Adrenal gland (tissue), 12 donors: ENCODE data around the gene PKP4. TPM values are rescaled to one million over a fixed set of nuclear protein-coding genes. Genes with fewer than 3 reads are reported as not detected.

Experiments
- DNase-seq, 7 donors: peaks; one replicate each; pipeline ENCODE4 v3.0.0-alpha.2; 2019 to 2020
- H3K27ac ChIP-seq, 5 donors: fragments of 200-600 bp; sonication (generic) in 4 of 5; 1 replicate in 3 of 5; 2 replicates in 2 of 5; pipeline versions ENCODE4 v1.5.1 to v1.8.0; 2016 to 2020; ENCODE audit warnings: mild to moderate bottlenecking in 1 of 5
- H3K27me3 ChIP-seq: fragments of 200-600 bp; 2 replicates; pipeline ENCODE4 v1.8.0; 2021
- H3K36me3 ChIP-seq, 2 donors: fragments of 200-600 bp; replicated peaks in 1 of 2; 1 replicate in 1 of 2; 2 replicates in 1 of 2; pipeline versions ENCODE4 v1.5.1 to v1.8.0; 2018 to 2022
- H3K4me1 ChIP-seq, 2 donors: fragments of 200-600 bp; replicated peaks in 1 of 2; 1 replicate in 1 of 2; 2 replicates in 1 of 2; pipeline versions ENCODE4 v1.5.1 to v1.8.0; 2018 to 2021
- H3K4me3 ChIP-seq, 4 donors: fragments of 200-600 bp; sonication (generic) in 3 of 4; one replicate each; pipeline ENCODE4 v1.5.1; 2016 to 2018
- H3K9me3 ChIP-seq, 3 donors: fragments of 200-600 bp; sonication (generic) in 1 of 3; replicated peaks in 1 of 3; 1 replicate in 2 of 3; 2 replicates in 1 of 3; pipeline versions ENCODE4 v1.5.1 to v1.8.0; 2016 to 2021
- CTCF ChIP-seq, 6 experiments: fragments of 450-650 bp in 4 of 6; fragments of 200-600 bp in 2 of 6; sonication (generic) in 1 of 6; IDR thresholded peaks; 1 replicate in 5 of 6; 2 replicates in 1 of 6; pipeline versions ENCODE4 v1.5.1 to v1.8.0; 2016 to 2021; ENCODE audit warnings: antibody characterized with exemption in 6 of 6, mild to moderate bottlenecking in 2 of 6, moderate library complexity in 1 of 6
- POLR2A ChIP-seq, 2 donors: fragments of 450-650 bp; IDR thresholded peaks; one replicate each; pipeline ENCODE4 v1.6.1; 2017; ENCODE audit warnings: antibody characterized with exemption in 2 of 2, mild to moderate bottlenecking in 2 of 2, moderate library complexity in 1 of 2
- WGBS, 4 donors: extraction: QIAGEN DNeasy Blood & Tissue Kit in 2 of 4; methylation state at CpG; one replicate each; pipeline versions ENCODE4 v1.1.5 to v1.1.7; 2013 to 2017; 5-methylcytosine and 5-hydroxymethylcytosine counted together
- intact Hi-C, 2 donors: fragments of 100-400 bp; cut with DNase I; formaldehyde crosslinking; loops; one replicate each; pipeline versions ENCODE4 v1.14.1 to v1.15.0; 2022 to 2023
- polyA plus RNA-seq, 3 donors: library from polyadenylated mRNA; stranded (reverse); fragments of 200-250 nt in 2 of 3; fragments of 350-450 nt in 1 of 3; fragmentation: Illumina TruSeq in 1 of 3; extraction: RNeasy Lipid Tissue Mini Kit (QIAGEN cat#74804) in 1 of 3; gene quantifications; one replicate each; pipeline ENCODE4 v1.2.3, GENCODE V29; 2013 to 2014
- total RNA-seq, 9 donors: library from RNA; depleted of rRNA in 4 of 9; stranded (reverse); fragments of >200 nt in 4 of 9; fragments of 120-200 nt in 1 of 9; fragmentation: NEBNext Ultra II Directional in 1 of 9; extraction: Animal tissue kit (Norgen Biotek cat#: 25700) in 1 of 9; gene quantifications; one replicate each; pipeline versions ENCODE4 v1.1.0 to v1.2.4, GENCODE V29; 2013 to 2023
- donor health status: healthy with polysubstance abuse.
- donor health status: Bipolar disorder and iron deficiency.
- donor health status: DM: yes; HTN: yes; CAD: no.
- donor health status: DM: no; HTN: no; CAD: no.
- donor health status: DM: no; HTN: no; CAD: no.
- donor health status: DM: yes; HTN: yes; CAD: no.

Gene PKP4
- total and polyA plus RNA-seq, 12 donors = 15.6 to 34.9 (median 23.3) TPM

GRCh38 chr2:158569284-158569683, 112.5 kb downstream of the PKP4 start:
- intact Hi-C loops = no loop called here
- DNase-seq = no peak
- H3K36me3 ChIP-seq = no peaks in the 10 kb centered on the region
- WGBS, 4 donors = 78 to 91% (median 85%) methylated on average over 2 of the region's 2 CpGs
- peaks cover 0 to 9% of the 10 kb centered on the region in 2 donors for H3K4me1 ChIP-seq
- no peak overlapping the region for H3K4me3 ChIP-seq
- H3K27me3 ChIP-seq = no peaks in the 10 kb centered on the region
- no peak overlapping the region for H3K27ac ChIP-seq
- TF ChIP-seq CTCF (IDR thresholded peaks at IDR 0.05) = no peak
- TF ChIP-seq POLR2A (IDR thresholded peaks at IDR 0.05) = no peak
- peaks cover 0 to 5% (median 0%) of the 10 kb centered on the region in 3 donors for H3K9me3 ChIP-seq

GRCh38 chr2:158570869-158571268, 114.1 kb downstream of the PKP4 start:
- Histone ChIP-seq H3K36me3 (no peaks in the 10 kb centered on the region), H3K9me3 (peaks cover 0 to 5% (median 0%) of the 10 kb centered on the region in 3 donors), H3K27me3 (no peaks in the 10 kb centered on the region), H3K27ac (no peak overlapping the region), H3K4me3 (no peak overlapping the region), H3K4me1 (peaks cover 0 to 4% of the 10 kb centered on the region in 2 donors)
- intact Hi-C loops = no loop called here
- no peak for DNase-seq
- TF ChIP-seq POLR2A (IDR thresholded peaks at IDR 0.05) (no peak), CTCF (IDR thresholded peaks at IDR 0.05) (no peak)
- WGBS, 4 donors = 87 to 97% (median 94%) methylated on average over 3 of the region's 3 CpGs

GRCh38 chr2:158573739-158574138, 117.0 kb downstream of the PKP4 start:
- H3K36me3 ChIP-seq = no peaks in the 10 kb centered on the region
- intact Hi-C loops = no loop called here
- TF ChIP-seq CTCF (IDR thresholded peaks at IDR 0.05) (no peak), POLR2A (IDR thresholded peaks at IDR 0.05) (no peak)
- H3K27me3 ChIP-seq = no peaks in the 10 kb centered on the region
- H3K4me1 ChIP-seq = peaks cover 0 to 4% of the 10 kb centered on the region in 2 donors
- no peak for DNase-seq
- 91 to 100% (median 97%) methylated on average over 1 of the region's 1 CpG for WGBS, 4 donors
- peaks cover 0 to 5% (median 0%) of the 10 kb centered on the region in 3 donors for H3K9me3 ChIP-seq
- no peak overlapping the region for H3K4me3 ChIP-seq
- H3K27ac ChIP-seq = no peak overlapping the region

GRCh38 chr2:158575051-158575635, 118.4 kb downstream of the PKP4 start:
- Histone ChIP-seq H3K27ac (no peak overlapping the region), H3K4me3 (no peak overlapping the region), H3K9me3 (peaks cover 0 to 5% (median 0%) of the 10 kb centered on the region in 3 donors), H3K36me3 (no peaks in the 10 kb centered on the region), H3K4me1 (no peaks in the 10 kb centered on the region), H3K27me3 (no peaks in the 10 kb centered on the region)
- intact Hi-C loops = no loop called here
- TF ChIP-seq POLR2A (IDR thresholded peaks at IDR 0.05) = no peak
- no peak for TF ChIP-seq CTCF (IDR thresholded peaks at IDR 0.05)
- DNase-seq = peak in 2 of 7 donors; percentile 14 to 24
- WGBS, 4 donors = 50 to 62% (median 56%) methylated on average over 2 of the region's 2 CpGs
